Testis (tissue), 3 donors: Measurements from ENCODE around the gene FAM240B. TPM values are rescaled to one million over a fixed set of nuclear protein-coding genes. Genes with fewer than 3 reads are reported as not detected.

Experiments used
- DNase-seq: peaks from one replicate; pipeline ENCODE4 v3.0.0-alpha.2; 2019
- H3K27ac ChIP-seq, 2 donors: fragments of 200-600 bp; sonication (generic); one replicate each; pipeline ENCODE4 v1.5.1; 2019
- H3K27me3 ChIP-seq: fragments of 200-600 bp; sonication (generic); one replicate; pipeline ENCODE4 v1.5.1; 2019
- H3K36me3 ChIP-seq: fragments of 200-600 bp; sonication (generic); one replicate; pipeline ENCODE4 v1.5.1; 2017; ENCODE audit warnings: low read depth; ENCODE audit errors: missing control alignments
- H3K4me1 ChIP-seq: fragments of 200-600 bp; sonication (generic); one replicate; pipeline ENCODE4 v1.5.1; 2019
- H3K4me3 ChIP-seq, 2 donors: fragments of 200-600 bp; sonication (generic); one replicate each; pipeline ENCODE4 v1.5.1; 2017 to 2019
- H3K9me3 ChIP-seq: fragments of 200-600 bp; sonication (generic); one replicate; pipeline ENCODE4 v1.5.1; 2017
- CTCF ChIP-seq, 3 experiments: fragments of 450-650 bp in 2 of 3; fragments of 200-600 bp in 1 of 3; sonication (generic) in 1 of 3; IDR thresholded peaks; one replicate each; pipeline ENCODE4 v1.5.1; 2016 to 2019; ENCODE audit warnings: antibody characterized with exemption in 3 of 3, mild to moderate bottlenecking in 2 of 3, moderate library complexity in 1 of 3
- POLR2A ChIP-seq: fragments of 450-650 bp; IDR thresholded peaks from one replicate; pipeline ENCODE4 v1.6.1; 2017; ENCODE audit warnings: antibody characterized with exemption, mild to moderate bottlenecking, moderate library complexity
- WGBS, 2 donors: methylation state at CpG; one replicate each; pipeline ENCODE4 v1.1.5; 2018; 5-methylcytosine and 5-hydroxymethylcytosine counted together
- intact Hi-C: fragments of 100-400 bp; cut with DNase I; formaldehyde crosslinking; loops from one replicate; pipeline ENCODE4 v1.15.1; 2023; ENCODE audit warnings: low total_unique reads
- polyA plus RNA-seq: library from polyadenylated mRNA; stranded (reverse); fragments of 350-450 nt; fragmentation: Illumina TruSeq; extraction: RNeasy Lipid Tissue Mini Kit (QIAGEN cat#74804); gene quantifications from one replicate; pipeline ENCODE4 v1.2.3, GENCODE V29; 2014; ENCODE audit warnings: low read depth, low replicate concordance; ENCODE audit not compliant: insufficient read depth
- total RNA-seq, 2 donors: library from RNA; depleted of rRNA; stranded (reverse); fragments of >200 nt; gene quantifications; one replicate each; pipeline ENCODE4 v1.2.3, GENCODE V29; 2016

Gene FAM240B
- total and polyA plus RNA-seq, 3 donors from 2014 or later, result 0.81 to 1.3 TPM; not detected in 1

DNA sequence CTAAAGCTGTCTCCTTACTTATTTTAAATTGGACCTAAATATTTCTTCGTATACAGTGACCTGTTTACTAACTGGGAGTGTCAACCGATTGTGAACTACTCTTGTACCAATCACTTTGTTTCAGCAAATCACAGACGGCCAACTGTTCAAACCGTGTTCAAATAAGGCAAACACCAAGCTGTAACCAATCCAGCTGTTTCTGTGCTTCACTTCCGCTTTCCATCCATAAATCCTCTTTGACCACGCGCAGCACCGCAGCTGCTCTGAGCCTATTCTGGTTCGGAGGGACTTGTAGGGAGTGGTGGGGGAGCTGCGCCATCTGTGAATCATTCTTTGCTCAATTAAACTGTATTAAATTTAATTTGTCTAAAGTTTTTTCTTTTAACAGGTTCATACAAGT, 4.8 kb upstream of the FAM240B start:
- TF ChIP-seq POLR2A, result no peak
- Histone ChIP-seq H3K4me3 (no peak overlapping the region), H3K36me3 (no peaks in the 10 kb centered on the region), H3K9me3 (no peaks in the 10 kb centered on the region), H3K27me3 (no peaks in the 10 kb centered on the region), H3K4me1 (no peaks in the 10 kb centered on the region), H3K27ac (no peak overlapping the region)
- WGBS, 2 donors, result 76 to 79% methylated on average over 10 of the region's 10 CpGs
- intact Hi-C loops, result no loop called here
- no peak for DNase-seq

DNA sequence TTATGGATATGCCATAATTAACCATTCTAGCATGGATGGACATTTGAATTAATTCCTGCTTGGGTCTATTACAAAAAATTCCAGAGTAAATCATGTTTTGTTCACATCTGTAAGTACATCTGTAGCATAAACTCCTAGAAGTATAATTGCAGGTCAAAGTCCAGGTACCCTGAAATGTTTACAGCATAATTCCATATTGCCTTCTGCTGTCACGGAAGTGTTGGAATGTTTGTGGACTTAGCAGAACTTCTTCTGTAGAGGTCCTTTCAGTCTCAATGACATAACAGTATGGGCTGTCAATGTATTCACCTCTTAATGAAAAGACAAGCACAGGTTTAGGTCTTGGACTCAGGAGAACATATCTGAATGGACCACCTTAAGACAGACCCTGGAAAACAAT, 1.8 kb downstream of the FAM240B start:
- Histone ChIP-seq H3K36me3 (no peaks in the 10 kb centered on the region), H3K4me3 (no peak overlapping the region), H3K9me3 (no peaks in the 10 kb centered on the region), H3K27ac (no peak overlapping the region), H3K27me3 (no peaks in the 10 kb centered on the region), H3K4me1 (no peaks in the 10 kb centered on the region)
- intact Hi-C loops, result no loop called here
- no peak for DNase-seq
- TF ChIP-seq POLR2A, result no peak
- 75 to 88% methylated on average over 1 of the region's 1 CpG for WGBS, 2 donors

DNA sequence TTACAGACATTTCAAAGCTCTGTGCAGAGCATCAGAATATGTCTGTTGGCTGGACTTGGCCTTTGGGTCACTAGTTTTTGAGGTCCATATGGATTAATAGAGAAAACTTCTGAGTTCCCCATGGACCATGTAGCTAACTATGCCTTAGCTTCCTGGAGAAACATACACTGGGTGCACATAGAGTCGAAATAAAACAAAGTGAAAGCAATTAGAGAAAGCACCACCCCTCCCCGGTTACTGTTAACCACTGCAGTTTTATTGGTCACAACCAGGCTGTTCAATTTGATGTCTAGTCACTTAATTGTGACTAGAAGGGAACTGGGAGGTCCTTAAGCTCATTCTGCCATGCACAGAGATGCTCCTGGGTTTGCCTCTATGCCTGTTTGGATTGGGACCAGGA, 4.2 kb downstream of the FAM240B start:
- Histone ChIP-seq H3K27me3 (no peaks in the 10 kb centered on the region), H3K9me3 (no peaks in the 10 kb centered on the region), H3K36me3 (no peaks in the 10 kb centered on the region), H3K4me1 (no peaks in the 10 kb centered on the region), H3K4me3 (no peak overlapping the region), H3K27ac (no peak overlapping the region)
- intact Hi-C loops, result no loop called here
- TF ChIP-seq POLR2A, result no peak
- no peak for TF ChIP-seq CTCF (IDR thresholded peaks at IDR 0.05)
- 31 to 39% methylated on average over 2 of the region's 2 CpGs for WGBS, 2 donors
- no peak for DNase-seq

DNA sequence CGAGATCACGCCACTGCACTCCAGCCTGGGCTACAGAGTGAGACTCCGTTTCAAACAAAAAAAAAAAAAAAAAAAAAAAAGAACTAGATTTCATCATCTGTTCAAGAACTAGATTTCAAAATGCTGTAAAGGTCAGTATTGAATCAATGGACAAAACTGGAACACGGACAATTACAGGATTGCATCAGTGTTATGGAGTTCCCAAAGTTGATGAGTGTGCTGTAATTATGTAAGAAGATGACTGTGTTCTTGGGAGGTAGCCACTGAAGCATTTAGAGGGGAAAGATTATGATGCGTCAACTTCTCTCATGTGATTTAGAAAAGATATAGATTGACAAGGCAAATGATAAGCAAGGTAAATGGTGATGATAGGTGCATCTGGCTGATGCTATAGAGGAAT, 6.5 kb downstream of the FAM240B start:
- TF ChIP-seq CTCF (IDR thresholded peaks at IDR 0.05) (no peak), POLR2A (no peak)
- Histone ChIP-seq H3K9me3 (no peaks in the 10 kb centered on the region), H3K27me3 (no peaks in the 10 kb centered on the region), H3K4me1 (no peaks in the 10 kb centered on the region), H3K36me3 (no peaks in the 10 kb centered on the region), H3K4me3 (no peak overlapping the region), H3K27ac (no peak overlapping the region)
- intact Hi-C loops, result no loop called here
- WGBS, 2 donors, result 74 to 82% methylated on average over 5 of the region's 5 CpGs
- DNase-seq, result no peak

DNA sequence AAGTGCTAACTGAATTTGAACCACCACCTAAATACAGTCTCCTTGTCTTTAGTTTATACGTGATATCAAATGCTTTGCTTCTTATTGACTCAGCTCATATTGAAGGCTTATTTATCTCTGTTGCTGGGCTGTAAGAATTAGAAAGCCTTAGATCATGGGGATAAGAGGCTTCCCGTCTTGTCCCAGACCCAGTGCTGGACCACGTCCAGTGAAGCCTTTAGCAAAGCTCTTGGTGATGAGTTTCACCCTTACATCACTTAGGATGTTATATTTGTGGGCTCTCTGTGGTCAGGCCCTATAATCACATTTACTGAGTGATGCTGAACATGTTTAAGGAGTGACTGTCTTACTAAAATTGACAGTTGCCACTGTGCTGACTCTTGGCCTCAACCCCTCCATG, 11.2 kb downstream of the FAM240B start:
- no peak overlapping the region for H3K4me3 ChIP-seq
- 69 to 73% methylated on average over 3 of the region's 3 CpGs for WGBS, 2 donors
- no peaks in the 10 kb centered on the region for H3K9me3 ChIP-seq
- H3K27ac ChIP-seq, result no peak overlapping the region
- intact Hi-C loops, result no loop called here
- no peaks in the 10 kb centered on the region for H3K36me3 ChIP-seq
- no peak for DNase-seq
- H3K27me3 ChIP-seq, result no peaks in the 10 kb centered on the region
- TF ChIP-seq POLR2A (no peak), CTCF (IDR thresholded peaks at IDR 0.05) (no peak)
- H3K4me1 ChIP-seq, result no peaks in the 10 kb centered on the region

- no peak for DNase-seq
- intact Hi-C loops, result no loop called here
- H3K27me3 ChIP-seq, result no peaks in the 10 kb centered on the region
- WGBS, 2 donors, result 56 to 57% methylated on average over 10 of the region's 10 CpGs
- H3K9me3 ChIP-seq, result no peaks in the 10 kb centered on the region
- H3K36me3 ChIP-seq, result no peaks in the 10 kb centered on the region
- no peak overlapping the region for H3K4me3 ChIP-seq
- no peak overlapping the region for H3K27ac ChIP-seq
- TF ChIP-seq POLR2A (no peak), CTCF (IDR thresholded peaks at IDR 0.05) (peak in 1 of 3 experiments; percentile 14)
- H3K4me1 ChIP-seq, result no peaks in the 10 kb centered on the region
These were observed 11.9 kb downstream of the FAM240B start for GRCh38 chr9:38707885-38708637.
